ENCODE measurements around the gene CHCHD3.

DNA sequence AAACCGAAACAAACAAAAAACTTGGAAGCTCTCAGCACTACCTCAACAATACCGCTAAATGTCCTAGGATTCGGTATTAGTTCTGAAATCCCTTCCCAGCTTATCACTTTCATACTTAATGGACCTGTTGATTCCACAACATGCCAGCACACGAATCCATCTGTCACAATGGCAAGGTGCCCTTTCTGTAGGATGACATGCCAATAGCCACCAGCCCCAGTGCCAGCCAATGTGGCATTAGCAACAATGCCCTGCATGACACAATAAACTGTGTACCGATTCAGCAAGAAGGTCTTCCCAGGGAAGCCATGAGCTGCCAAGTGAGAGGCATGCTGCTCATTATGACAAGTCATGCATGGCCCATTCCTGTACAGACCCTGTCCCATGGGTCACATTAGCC is 35.6 kb upstream of the CHCHD3 start:
- TF ChIP-seq, protein P1, sequence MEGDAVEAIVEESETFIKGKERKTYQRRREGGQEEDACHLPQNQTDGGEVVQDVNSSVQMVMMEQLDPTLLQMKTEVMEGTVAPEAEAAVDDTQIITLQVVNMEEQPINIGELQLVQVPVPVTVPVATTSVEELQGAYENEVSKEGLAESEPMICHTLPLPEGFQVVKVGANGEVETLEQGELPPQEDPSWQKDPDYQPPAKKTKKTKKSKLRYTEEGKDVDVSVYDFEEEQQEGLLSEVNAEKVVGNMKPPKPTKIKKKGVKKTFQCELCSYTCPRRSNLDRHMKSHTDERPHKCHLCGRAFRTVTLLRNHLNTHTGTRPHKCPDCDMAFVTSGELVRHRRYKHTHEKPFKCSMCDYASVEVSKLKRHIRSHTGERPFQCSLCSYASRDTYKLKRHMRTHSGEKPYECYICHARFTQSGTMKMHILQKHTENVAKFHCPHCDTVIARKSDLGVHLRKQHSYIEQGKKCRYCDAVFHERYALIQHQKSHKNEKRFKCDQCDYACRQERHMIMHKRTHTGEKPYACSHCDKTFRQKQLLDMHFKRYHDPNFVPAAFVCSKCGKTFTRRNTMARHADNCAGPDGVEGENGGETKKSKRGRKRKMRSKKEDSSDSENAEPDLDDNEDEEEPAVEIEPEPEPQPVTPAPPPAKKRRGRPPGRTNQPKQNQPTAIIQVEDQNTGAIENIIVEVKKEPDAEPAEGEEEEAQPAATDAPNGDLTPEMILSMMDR (IDR thresholded peaks at IDR 0.05): no peak
- TF ChIP-seq POLR2AphosphoS5 (IDR thresholded peaks at IDR 0.05): no peak
- no peak for TF ChIP-seq EP300 (IDR thresholded peaks at IDR 0.05)
